IMR-90 (cell line): ENCODE measurements around the gene SLC66A3.

Source experiments
- CTCF ChIP-seq: conservative IDR thresholded peaks from 2 replicates; pipeline ENCODE4 v1.5.1; 2012; ENCODE audit warnings: mild to moderate bottlenecking, low read depth, low read length, improper control_type of control experiment
- RFX5 ChIP-seq: IDR thresholded peaks from 2 replicates; pipeline ENCODE4 v1.8.0; 2012; ENCODE audit warnings: low read depth, mild to moderate bottlenecking, low read length, moderate library complexity
- SMC3 ChIP-seq: fragments of 150-350 bp; IDR thresholded peaks from 2 replicates; pipeline ENCODE4 v1.6.1; 2016; ENCODE audit warnings: low read depth, mild to moderate bottlenecking, antibody characterized with exemption, low read length, moderate library complexity

GRCh38 chr2:11156396-11157075, 1.3 kb downstream of the SLC66A3 start:
- TF ChIP-seq RFX5 (no peak), SMC3 (no peak), CTCF (no peak)
